GM12892 (cell line): Measurements from ENCODE around the gene TBPL1.

ENCODE experiments used
- DNase-seq: peaks from one replicate; pipeline ENCODE4 v3.0.0; 2011; ENCODE audit not compliant: insufficient read length
- FAIRE-seq: peaks from 2 replicates; lab custom pipeline; 2011; peaks lifted over from hg19 to GRCh38; lab: Jason Lieb, UNC
- POLR2A ChIP-seq: IDR thresholded peaks from 2 replicates; pipeline ENCODE4 v1.6.1; 2011; ENCODE audit warnings: low read depth, low read length, control low read depth
- POLR2AphosphoS5 ChIP-seq: IDR thresholded peaks from 2 replicates; pipeline ENCODE4 v1.6.1; 2011; ENCODE audit warnings: low read depth, low read length, control low read depth
- TAF1 ChIP-seq: IDR thresholded peaks from 2 replicates; pipeline ENCODE4 v1.6.1; 2011; ENCODE audit warnings: low read depth, mild to moderate bottlenecking, control low read depth, low read length, borderline replicate concordance

TBPL1 gene

GRCh38 chr6:133986942-133987341, 33.9 kb downstream of the TBPL1 start:
- no peak for FAIRE-seq

GRCh38 chr6:133989525-133989924, 36.5 kb downstream of the TBPL1 start:
- DNase-seq (no peak), FAIRE-seq (no peak)
- TF ChIP-seq TAF1 (no peak), POLR2AphosphoS5 (no peak), POLR2A (no peak)

More at GRCh38 chr6:133986942-133987341, 33.9 kb downstream of the TBPL1 start:
- no peak for DNase-seq
- TF ChIP-seq POLR2A: no peak
- TF ChIP-seq POLR2AphosphoS5: no peak
- no peak for TF ChIP-seq TAF1

- no peak for FAIRE-seq
- DNase-seq: no peak
- TF ChIP-seq POLR2AphosphoS5: no peak
These were observed 37.3 kb downstream of the TBPL1 start for GRCh38 chr6:133990321-133990720.

- DNase-seq: no peak
- FAIRE-seq: no peak
- TF ChIP-seq POLR2AphosphoS5: no peak
- no peak for TF ChIP-seq POLR2A
- TF ChIP-seq TAF1: no peak
These were observed 38.1 kb downstream of the TBPL1 start for GRCh38 chr6:133991096-133991593.

- DNase-seq (no peak), FAIRE-seq (no peak)
These were observed 40.1 kb downstream of the TBPL1 start for GRCh38 chr6:133992992-133993680.

GRCh38 chr6:133995296-133995695, 42.3 kb downstream of the TBPL1 start:
- no peak for DNase-seq
- no peak for TF ChIP-seq POLR2AphosphoS5
- no peak for TF ChIP-seq POLR2A
- TF ChIP-seq TAF1: no peak
- no peak for FAIRE-seq

More at GRCh38 chr6:133992992-133993680, 40.1 kb downstream of the TBPL1 start:
- no peak for TF ChIP-seq TAF1
- TF ChIP-seq POLR2A: no peak
- no peak for TF ChIP-seq POLR2AphosphoS5

GRCh38 chr6:133995758-133996157, 42.7 kb downstream of the TBPL1 start:
- FAIRE-seq: no peak
- no peak for DNase-seq

GRCh38 chr6:133997267-133997666, 44.2 kb downstream of the TBPL1 start:
- FAIRE-seq: no peak
- DNase-seq: no peak
- no peak for TF ChIP-seq TAF1
- TF ChIP-seq POLR2AphosphoS5: no peak
- TF ChIP-seq POLR2A: no peak

More at GRCh38 chr6:133995758-133996157, 42.7 kb downstream of the TBPL1 start:
- TF ChIP-seq POLR2A (no peak), POLR2AphosphoS5 (no peak), TAF1 (no peak)

- FAIRE-seq: no peak
- TF ChIP-seq POLR2A (no peak), POLR2AphosphoS5 (no peak), TAF1 (no peak)
- DNase-seq: no peak
These were observed 46.3 kb downstream of the TBPL1 start for GRCh38 chr6:133999305-133999704.

- DNase-seq: no peak
- no peak for FAIRE-seq
- no peak for TF ChIP-seq POLR2A
- TF ChIP-seq TAF1: no peak
- TF ChIP-seq POLR2AphosphoS5: no peak
These were observed 47.4 kb downstream of the TBPL1 start for GRCh38 chr6:134000443-134000842.

GRCh38 chr6:134002821-134003220, 49.8 kb downstream of the TBPL1 start:
- TF ChIP-seq POLR2A: no peak
- no peak for FAIRE-seq

GRCh38 chr6:134003542-134003951, 50.5 kb downstream of the TBPL1 start:
- no peak for TF ChIP-seq POLR2A
- no peak for TF ChIP-seq POLR2AphosphoS5
- DNase-seq (no peak), FAIRE-seq (no peak)

More at GRCh38 chr6:134002821-134003220, 49.8 kb downstream of the TBPL1 start:
- no peak for DNase-seq

GRCh38 chr6:134004714-134005113, 51.7 kb downstream of the TBPL1 start:
- FAIRE-seq: no peak
- TF ChIP-seq POLR2A: no peak
- no peak for TF ChIP-seq POLR2AphosphoS5
- no peak for TF ChIP-seq TAF1

More at GRCh38 chr6:134004714-134005113, 51.7 kb downstream of the TBPL1 start:
- no peak for DNase-seq
